GM12892 (cell line): ENCODE data around the gene SPRN.

Source experiments
- POLR2A ChIP-seq: IDR thresholded peaks from 2 replicates; pipeline ENCODE4 v1.6.1; 2011; ENCODE audit warnings: low read depth, low read length, control low read depth
- POLR2AphosphoS5 ChIP-seq: IDR thresholded peaks from 2 replicates; pipeline ENCODE4 v1.6.1; 2011; ENCODE audit warnings: low read depth, low read length, control low read depth
- TAF1 ChIP-seq: IDR thresholded peaks from 2 replicates; pipeline ENCODE4 v1.6.1; 2011; ENCODE audit warnings: low read depth, mild to moderate bottlenecking, control low read depth, low read length, borderline replicate concordance

GRCh38 chr10:133379801-133380666 is 44.4 kb downstream of the SPRN start:
- TF ChIP-seq POLR2AphosphoS5: no peak
- TF ChIP-seq POLR2A: no peak
- TF ChIP-seq TAF1: no peak
